Muscle layer of duodenum (tissue), 2 donors: ENCODE results near the gene OR2V1.
"Not testable (repeated sequence)": the region's sequence is repeated elsewhere in the genome, so short reads cannot be mapped to it uniquely, and the experiment has no call there.

Source experiments
- H3K27ac ChIP-seq: one replicate; pipeline ENCODE4 v1.7.0; 2013; ENCODE audit warnings: mild to moderate bottlenecking, low read length
- H3K27me3 ChIP-seq: one replicate; pipeline ENCODE4 v1.7.0; 2013; ENCODE audit warnings: low read depth, mild to moderate bottlenecking, control low read depth, low read length
- H3K36me3 ChIP-seq, 2 donors: one replicate each; pipeline ENCODE4 v1.7.0; 2013; ENCODE audit warnings: low read length in 2 of 2, control low read depth in 1 of 2, mild to moderate bottlenecking in 1 of 2; ENCODE audit not compliant: insufficient read depth in 2 of 2, control insufficient read depth in 1 of 2
- H3K4me1 ChIP-seq, 2 donors: one replicate each; pipeline ENCODE4 v1.7.0; 2013; ENCODE audit warnings: low read length in 2 of 2, mild to moderate bottlenecking in 2 of 2, control low read depth in 1 of 2, moderate library complexity in 1 of 2; ENCODE audit not compliant: insufficient read depth in 2 of 2, control insufficient read depth in 1 of 2
- H3K4me3 ChIP-seq, 2 donors: one replicate each; pipeline ENCODE4 v1.7.0; 2013; ENCODE audit warnings: low read length in 2 of 2, low read depth in 1 of 2, mild to moderate bottlenecking in 1 of 2
- H3K9me3 ChIP-seq, 2 donors: one replicate each; pipeline ENCODE4 v1.7.0; 2013; ENCODE audit warnings: low read length in 2 of 2, control low read depth in 1 of 2, mild to moderate bottlenecking in 1 of 2; ENCODE audit not compliant: control insufficient read depth in 1 of 2
- donor health status: healthy.

The OR2V1 gene

GRCh38 chr5:181156758-181157157 is 25.8 kb upstream of the OR2V1 start:
- H3K4me3 ChIP-seq: no peak overlapping the region
- peaks cover 8% of the 10 kb centered on the region for H3K27me3 ChIP-seq
- no peak overlapping the region for H3K27ac ChIP-seq
- peaks cover 0 to 15% of the 10 kb centered on the region in 2 donors for H3K4me1 ChIP-seq
- H3K9me3 ChIP-seq: no peaks in the 10 kb centered on the region
- H3K36me3 ChIP-seq: no peaks in the 10 kb centered on the region

GRCh38 chr5:181153814-181154213 is 22.8 kb upstream of the OR2V1 start:
- no peaks in the 10 kb centered on the region for H3K4me1 ChIP-seq
- H3K36me3 ChIP-seq: no peaks in the 10 kb centered on the region
- H3K27ac ChIP-seq: no peak overlapping the region
- peaks cover 13% of the 10 kb centered on the region for H3K27me3 ChIP-seq
- no peaks in the 10 kb centered on the region for H3K9me3 ChIP-seq
- H3K4me3 ChIP-seq: no peak overlapping the region

- Histone ChIP-seq H3K4me1 (no peaks in the 10 kb centered on the region), H3K27ac (no peak overlapping the region), H3K4me3 (no peak overlapping the region), H3K27me3 (peaks cover 13% of the 10 kb centered on the region), H3K9me3 (no peaks in the 10 kb centered on the region), H3K36me3 (no peaks in the 10 kb centered on the region)
Measured at GRCh38 chr5:181152406-181152805, 21.4 kb upstream of the OR2V1 start.

GRCh38 chr5:181151146-181151545 is 20.2 kb upstream of the OR2V1 start:
- Histone ChIP-seq H3K4me1 (no peaks in the 10 kb centered on the region), H3K9me3 (no peaks in the 10 kb centered on the region), H3K27me3 (peaks cover 4% of the 10 kb centered on the region), H3K36me3 (no peaks in the 10 kb centered on the region), H3K4me3 (no peak overlapping the region), H3K27ac (no peak overlapping the region)

GRCh38 chr5:181149806-181150733 is 19.1 kb upstream of the OR2V1 start:
- H3K36me3 ChIP-seq: no peaks in the 10 kb centered on the region
- H3K9me3 ChIP-seq: no peaks in the 10 kb centered on the region
- peaks cover 4% of the 10 kb centered on the region for H3K27me3 ChIP-seq
- H3K4me3 ChIP-seq: no peak overlapping the region
- no peak overlapping the region for H3K27ac ChIP-seq
- no peaks in the 10 kb centered on the region for H3K4me1 ChIP-seq

- H3K9me3 ChIP-seq: no peaks in the 10 kb centered on the region
- H3K4me1 ChIP-seq: no peaks in the 10 kb centered on the region
- H3K27me3 ChIP-seq: peaks cover 4% of the 10 kb centered on the region
- no peaks in the 10 kb centered on the region for H3K36me3 ChIP-seq
- no peak overlapping the region for H3K4me3 ChIP-seq
- H3K27ac ChIP-seq: no peak overlapping the region
Measured at GRCh38 chr5:181149355-181149754, 18.4 kb upstream of the OR2V1 start.

- not testable (repeated sequence) for H3K36me3 ChIP-seq, H3K4me1 ChIP-seq, H3K27me3 ChIP-seq, H3K27ac ChIP-seq, H3K4me3 ChIP-seq, H3K9me3 ChIP-seq
Measured at GRCh38 chr5:181146927-181147636, 16.1 kb upstream of the OR2V1 start, which contains the start of gene OR2V2. Gene OR2V2 (plus strand): TSS chr5:181147586. CDS start chr5:181154943, 7,357 bp downstream.

- H3K4me1 ChIP-seq: no peaks in the 10 kb centered on the region
- H3K36me3 ChIP-seq: no peaks in the 10 kb centered on the region
- no peak overlapping the region for H3K4me3 ChIP-seq
- H3K9me3 ChIP-seq: no peaks in the 10 kb centered on the region
- H3K27me3 ChIP-seq: peaks cover 3% of the 10 kb centered on the region
- H3K27ac ChIP-seq: no peak overlapping the region
Measured at GRCh38 chr5:181145133-181145532, 14.2 kb upstream of the OR2V1 start.

GRCh38 chr5:181142054-181142453 is 11.1 kb upstream of the OR2V1 start:
- Histone ChIP-seq H3K27me3 (no peaks in the 10 kb centered on the region), H3K4me3 (no peak overlapping the region), H3K4me1 (no peaks in the 10 kb centered on the region), H3K9me3 (no peaks in the 10 kb centered on the region), H3K27ac (no peak overlapping the region), H3K36me3 (no peaks in the 10 kb centered on the region)

- Histone ChIP-seq H3K4me1 (no peaks in the 10 kb centered on the region), H3K27ac (no peak overlapping the region), H3K4me3 (no peak overlapping the region), H3K9me3 (peaks cover 0 to 6% of the 10 kb centered on the region in 2 donors), H3K36me3 (no peaks in the 10 kb centered on the region), H3K27me3 (no peaks in the 10 kb centered on the region)
Measured at GRCh38 chr5:181140766-181141165, 9.8 kb upstream of the OR2V1 start.

- Histone ChIP-seq H3K36me3 (no peaks in the 10 kb centered on the region), H3K27me3 (no peaks in the 10 kb centered on the region), H3K27ac (no peak overlapping the region), H3K4me3 (no peak overlapping the region), H3K4me1 (no peaks in the 10 kb centered on the region), H3K9me3 (peaks cover 0 to 6% of the 10 kb centered on the region in 2 donors)
Measured at GRCh38 chr5:181138258-181138657, 7.3 kb upstream of the OR2V1 start.
